HG02588 (cell line): ENCODE data around the gene SLC38A8.

Experiments used
- ATAC-seq: cut with Tn5 transposase; IDR thresholded peaks from one replicate; pipeline ENCODE4 v1.9.1; 2021; ENCODE audit warnings: mild to moderate bottlenecking, moderate library complexity; ENCODE audit not compliant: unreplicated experiment

SLC38A8 gene

GRCh38 chr16:83972256-83973008 lies 70.2 kb downstream of the SLC38A8 start:
- no peak for ATAC-seq

- ATAC-seq: no peak
These were observed 71.1 kb downstream of the SLC38A8 start for GRCh38 chr16:83971165-83972130.

GRCh38 chr16:83970430-83970815 lies 72.2 kb downstream of the SLC38A8 start:
- ATAC-seq: no peak

DNA sequence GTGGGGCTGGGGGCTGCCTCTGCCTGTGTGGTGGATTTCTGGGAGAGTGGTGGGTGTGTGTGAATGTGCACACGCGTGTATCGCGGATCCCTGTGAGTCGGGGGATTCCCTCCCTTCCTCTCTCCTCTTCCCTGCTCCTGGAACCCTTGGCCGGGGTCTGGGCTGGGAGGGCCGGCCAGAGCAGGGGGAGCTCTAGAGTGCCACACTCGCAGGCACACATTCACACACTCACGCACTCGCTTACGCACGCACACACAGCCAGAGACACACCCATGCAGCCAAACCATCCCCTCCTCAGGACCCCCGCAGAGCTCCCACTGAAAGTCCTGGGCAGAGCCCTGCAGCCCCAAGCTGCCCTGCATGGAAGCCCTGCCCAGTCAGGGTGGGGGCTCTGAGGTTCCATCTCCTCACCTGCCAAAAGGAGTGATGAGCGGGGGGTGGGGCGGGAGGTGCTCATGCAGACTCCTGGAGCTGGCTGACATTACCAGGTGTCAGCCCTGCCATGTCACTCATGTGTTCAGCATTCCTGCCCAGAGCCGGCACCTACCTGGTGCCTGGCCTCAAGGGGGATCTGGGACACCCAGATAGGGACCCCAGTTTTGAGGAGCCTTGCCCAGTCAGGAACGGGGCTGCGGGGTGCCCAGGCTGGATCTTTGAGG lies 72.7 kb downstream of the SLC38A8 start:
- ATAC-seq: no peak

GRCh38 chr16:83968891-83969649 lies 73.5 kb downstream of the SLC38A8 start:
- no peak for ATAC-seq

GRCh38 chr16:83968306-83968851 lies 74.2 kb downstream of the SLC38A8 start:
- ATAC-seq: no peak

DNA sequence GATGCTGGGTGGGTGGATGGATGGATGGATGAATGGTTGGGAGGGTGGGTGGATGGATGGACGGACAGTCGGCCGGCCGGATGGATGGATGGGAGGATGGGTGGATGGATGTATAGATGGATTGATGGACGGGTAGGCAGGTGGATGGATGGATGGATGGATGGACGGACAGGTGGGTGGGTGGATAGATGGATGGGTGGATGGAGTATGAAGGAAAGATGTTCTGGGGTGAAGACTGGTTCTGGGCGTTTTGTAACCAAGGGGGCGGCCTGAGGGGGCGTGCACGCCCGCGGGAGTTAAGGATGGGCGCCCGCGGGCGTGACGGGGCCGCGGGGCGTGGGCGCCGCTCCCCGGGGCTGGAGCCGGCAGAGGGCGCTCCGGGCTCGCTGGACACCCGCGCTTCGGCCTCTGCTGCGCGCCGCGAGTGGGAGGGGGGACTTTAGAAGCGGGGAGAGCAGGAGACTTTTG lies 74.7 kb downstream of the SLC38A8 start, which contains the start of gene NECAB2:
Gene NECAB2, plus strand, starts transcription at position 407 of the 468 bp plus-strand sequence. CDS start 405 bp downstream, outside the sequence.
- ATAC-seq: no peak

GRCh38 chr16:83967091-83967490 lies 75.5 kb downstream of the SLC38A8 start:
- no peak for ATAC-seq

GRCh38 chr16:83966153-83966696 lies 76.4 kb downstream of the SLC38A8 start:
- no peak for ATAC-seq

- ATAC-seq: no peak
These were observed 77.0 kb downstream of the SLC38A8 start for GRCh38 chr16:83965444-83966152.

DNA sequence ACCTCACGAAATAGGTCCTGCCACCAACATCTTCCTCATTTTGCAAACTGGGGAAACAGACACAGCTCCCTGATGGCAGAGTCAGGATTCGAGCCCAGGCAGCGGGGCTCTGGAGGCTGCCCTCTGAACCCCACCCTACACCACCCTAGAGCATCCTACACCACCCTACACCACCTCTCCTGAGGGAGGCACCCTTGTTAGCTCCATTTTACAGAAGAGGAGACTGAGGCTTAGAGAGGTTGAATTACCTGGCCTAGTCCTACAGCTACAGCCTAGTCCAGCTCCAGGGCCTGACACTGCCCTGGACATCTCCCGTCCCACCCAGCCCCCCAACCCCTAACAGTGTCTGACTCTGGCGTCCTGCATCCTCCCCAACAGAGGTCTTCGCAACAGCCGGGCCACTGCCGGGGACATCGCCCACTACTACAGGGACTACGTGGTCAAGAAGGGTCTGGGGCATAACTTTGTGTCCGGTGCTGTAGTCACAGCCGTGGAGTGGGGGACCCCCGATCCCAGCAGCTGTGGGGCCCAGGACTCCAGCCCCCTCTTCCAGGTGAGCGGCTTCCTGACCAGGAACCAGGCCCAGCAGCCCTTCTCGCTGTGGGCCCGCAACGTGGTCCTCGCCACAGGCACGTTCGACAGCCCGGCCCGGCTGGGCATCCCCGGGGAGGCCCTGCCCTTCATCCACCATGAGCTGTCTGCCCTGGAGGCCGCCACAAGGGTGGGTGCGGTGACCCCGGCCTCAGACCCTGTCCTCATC lies 77.7 kb downstream of the SLC38A8 start:
- ATAC-seq: no peak

- ATAC-seq: no peak
These were observed 79.1 kb downstream of the SLC38A8 start for GRCh38 chr16:83963277-83964119.

DNA sequence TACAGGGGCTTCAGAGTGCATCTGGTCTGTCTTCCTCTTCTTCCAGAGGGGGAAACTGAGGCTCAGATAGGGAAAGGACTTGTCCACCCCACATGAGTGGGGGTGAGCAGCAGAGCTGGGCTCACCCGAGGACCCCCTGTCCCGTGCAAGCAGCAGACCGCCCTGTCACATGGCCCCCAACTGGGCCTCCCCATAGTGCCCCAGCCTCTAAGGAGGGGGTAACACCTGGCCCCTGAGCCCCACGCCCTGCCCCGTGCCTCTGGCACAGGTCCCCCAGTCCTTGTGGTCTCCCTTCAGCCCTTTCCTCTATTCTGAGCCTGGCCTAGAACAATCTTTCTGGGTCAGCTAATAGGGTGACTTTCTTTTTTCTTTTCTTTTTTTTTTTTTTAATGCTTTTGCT lies 81.0 kb downstream of the SLC38A8 start:
- no peak for ATAC-seq

GRCh38 chr16:83960521-83961249 lies 81.9 kb downstream of the SLC38A8 start:
- no peak for ATAC-seq
